GM11168 (cell line): Measurements from ENCODE around the gene SPIB.

ENCODE experiments used
- in situ Hi-C: fragments of 300-500 bp; cut with MboI; formaldehyde crosslinking; loops from one replicate; pipeline ENCODE4 v1.12.0; 2022; ENCODE audit warnings: low sequenced_read_pairs; ENCODE audit not compliant: unreplicated experiment

The SPIB gene

GRCh38 chr19:50417111-50418081 lies 1.3 kb upstream of the SPIB start:
- in situ Hi-C loops: no loop called here

GRCh38 chr19:50419022-50419579 lies 363 bp downstream of the SPIB start:
- in situ Hi-C loops: no loop called here

GRCh38 chr19:50419580-50420035 lies 870 bp downstream of the SPIB start:
- in situ Hi-C loops: no loop called here

DNA sequence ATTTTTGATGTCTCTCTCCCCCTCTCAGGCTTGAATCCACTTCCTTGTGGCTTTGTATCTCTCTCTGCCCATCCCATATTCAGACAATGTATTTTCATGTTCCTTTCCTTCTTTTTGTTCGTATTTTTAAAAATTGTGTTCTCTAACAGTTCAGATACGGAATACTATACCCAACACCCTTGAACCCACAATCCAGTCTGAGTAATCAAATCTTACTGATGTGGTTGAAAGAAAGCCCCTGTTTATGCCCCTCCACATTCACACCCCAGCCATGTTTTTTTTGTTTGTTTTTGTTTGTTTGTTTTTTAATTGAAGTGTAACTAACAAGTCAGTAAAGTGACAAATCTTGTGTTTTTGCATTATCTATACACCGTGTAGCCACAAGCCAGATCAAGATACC lies 1.4 kb downstream of the SPIB start:
- in situ Hi-C loops: no loop called here

- in situ Hi-C loops: no loop called here
These were observed 2.1 kb downstream of the SPIB start for GRCh38 chr19:50420808-50421207.

- in situ Hi-C loops: no loop called here
These were observed 3.9 kb downstream of the SPIB start for GRCh38 chr19:50422397-50423278.

DNA sequence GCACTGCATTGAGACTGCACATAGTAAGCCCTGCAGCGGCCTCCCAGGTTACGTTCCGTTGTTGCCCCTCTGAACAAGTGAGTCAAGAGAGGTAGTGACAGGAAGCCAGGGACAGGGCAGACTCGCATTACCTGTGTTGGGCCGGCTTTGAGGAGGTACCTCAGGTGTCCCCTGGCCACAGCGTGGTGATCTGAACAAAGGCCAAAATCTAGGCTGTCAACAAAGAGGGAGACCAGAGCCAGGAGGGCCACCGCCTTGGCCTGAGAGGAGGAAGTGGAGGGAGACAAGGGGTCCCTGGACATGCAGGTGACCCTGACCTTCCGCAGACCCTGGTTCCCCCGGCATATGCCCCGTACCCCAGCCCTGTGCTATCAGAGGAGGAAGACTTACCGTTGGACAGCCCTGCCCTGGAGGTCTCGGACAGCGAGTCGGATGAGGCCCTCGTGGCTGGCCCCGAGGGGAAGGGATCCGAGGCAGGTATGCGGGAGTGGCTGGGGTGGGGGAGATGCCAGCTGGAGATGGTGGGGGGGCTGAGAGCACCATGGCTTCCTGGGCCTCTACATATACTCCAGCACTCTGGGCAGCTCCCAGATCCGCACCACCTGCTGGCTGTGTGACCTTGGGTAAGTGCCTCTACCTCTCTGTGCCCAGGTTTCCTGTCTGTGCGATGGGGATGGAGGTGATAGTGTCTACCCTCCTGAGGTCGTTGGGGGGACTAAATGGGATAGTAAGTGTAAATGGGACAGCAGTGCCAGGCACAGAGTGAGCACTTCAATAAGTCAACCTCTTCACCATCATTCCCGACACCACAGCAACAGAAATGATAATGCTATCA lies 4.8 kb downstream of the SPIB start:
- in situ Hi-C loops: no loop called here

GRCh38 chr19:50425581-50425980 lies 6.8 kb downstream of the SPIB start:
- in situ Hi-C loops: no loop called here

DNA sequence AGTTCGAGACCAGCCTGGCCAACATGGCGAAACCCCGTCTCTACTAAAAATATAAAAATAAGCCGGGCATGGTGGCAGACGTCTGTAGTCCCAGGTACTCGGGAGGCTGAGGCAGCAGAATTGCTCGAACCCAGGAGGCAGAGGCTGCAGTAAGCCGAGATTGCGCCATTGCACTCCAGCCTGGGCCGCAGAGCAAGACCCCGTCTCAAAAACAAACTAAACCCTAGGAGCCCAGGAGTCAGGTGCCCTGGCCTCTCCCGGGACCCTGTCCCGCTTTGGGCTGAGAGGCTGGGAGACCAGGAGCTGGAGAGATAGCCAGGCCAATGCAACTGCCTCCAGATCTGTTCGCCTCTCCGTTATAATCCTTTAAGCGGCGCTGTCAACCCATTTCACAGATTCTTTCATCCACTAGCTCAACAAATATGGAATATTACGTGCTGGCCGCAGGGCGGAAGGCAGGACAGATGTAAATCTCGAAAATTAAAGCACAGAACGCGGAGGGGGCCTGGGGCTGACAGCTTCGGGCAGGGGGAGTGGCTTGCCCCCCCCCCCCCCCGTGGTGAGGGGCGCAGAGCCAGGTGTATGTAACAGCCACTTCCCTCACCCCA lies 8.7 kb downstream of the SPIB start:
- in situ Hi-C loops: no loop called here

- in situ Hi-C loops: no loop called here
These were observed 9.3 kb downstream of the SPIB start for GRCh38 chr19:50427997-50428425.

DNA sequence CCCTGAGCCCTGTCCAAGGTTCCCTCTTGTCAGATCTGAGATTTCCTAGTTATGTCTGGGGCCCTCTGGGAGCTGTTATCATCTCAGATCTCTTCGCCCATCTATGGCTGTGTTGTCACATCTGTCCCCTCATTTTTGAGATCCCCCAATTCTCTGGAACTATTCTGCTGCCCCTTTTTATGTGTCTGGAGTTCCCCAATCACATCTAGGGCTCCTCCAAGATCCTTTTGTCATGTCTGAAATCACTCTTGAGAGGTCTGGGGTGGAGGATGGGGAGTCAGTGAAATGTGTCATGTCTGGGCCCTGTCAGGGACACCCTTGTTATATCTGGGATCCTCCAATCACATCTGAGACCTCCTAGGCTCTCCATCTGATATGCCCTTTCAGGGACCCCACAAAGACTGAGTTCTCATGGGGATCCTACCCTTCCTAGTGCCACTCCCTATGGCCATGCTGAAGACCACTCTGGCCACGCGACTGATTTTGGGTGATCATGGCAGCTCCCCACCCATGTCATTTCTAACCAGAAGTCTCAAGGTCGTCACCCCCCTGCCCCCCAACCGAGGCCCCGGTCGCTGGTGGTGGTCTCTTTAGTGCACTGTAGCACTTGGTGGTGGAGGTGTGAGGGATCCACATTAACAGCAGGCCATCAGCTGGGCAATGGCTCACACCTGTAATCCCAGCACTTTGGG lies 10.2 kb downstream of the SPIB start:
- in situ Hi-C loops: no loop called here

- in situ Hi-C loops: no loop called here
These were observed 12.2 kb downstream of the SPIB start for GRCh38 chr19:50430888-50431342.

DNA sequence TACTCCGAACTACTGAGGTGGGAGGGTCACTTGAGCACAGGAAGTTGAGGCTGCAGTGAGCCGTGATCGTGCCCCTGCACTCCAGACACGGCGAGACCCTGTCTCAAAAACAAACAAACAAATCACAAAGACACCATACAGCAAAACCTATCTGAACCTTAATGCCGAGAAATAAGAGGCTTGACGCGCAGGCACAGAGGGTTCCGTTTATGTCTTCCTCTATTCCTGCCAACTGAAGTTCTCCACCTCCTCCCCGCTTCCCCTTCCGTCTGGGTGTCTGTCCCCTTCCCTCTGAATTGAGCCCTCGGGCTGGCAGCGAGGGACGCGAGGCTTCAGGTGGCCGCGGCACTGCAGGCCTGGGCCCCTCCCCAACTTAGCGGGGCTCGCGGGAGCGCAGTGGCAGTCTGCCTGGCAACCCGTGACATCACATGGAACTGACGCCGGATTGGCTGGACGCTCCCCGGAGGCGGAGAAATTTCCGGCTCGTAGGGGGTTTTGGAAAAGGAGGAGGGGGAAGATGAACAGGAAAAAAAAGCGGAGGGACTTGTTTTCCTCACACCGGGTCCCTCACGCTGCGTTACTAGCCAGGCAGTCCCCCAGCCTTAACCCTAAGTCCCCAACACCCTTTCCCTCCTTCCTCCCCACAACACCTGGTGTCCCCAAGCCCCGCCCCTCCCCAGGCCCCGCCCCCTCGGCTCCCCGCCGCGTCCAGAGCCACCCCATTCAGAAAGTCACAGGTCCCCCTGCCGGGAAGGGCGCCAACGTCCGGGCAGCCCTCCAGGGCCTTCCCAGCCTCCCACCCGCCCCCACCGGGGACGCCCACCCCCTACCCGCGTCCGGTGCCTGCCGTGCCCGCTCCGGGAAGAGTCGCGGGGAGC lies 12.8 kb downstream of the SPIB start:
- in situ Hi-C loops: no loop called here

DNA sequence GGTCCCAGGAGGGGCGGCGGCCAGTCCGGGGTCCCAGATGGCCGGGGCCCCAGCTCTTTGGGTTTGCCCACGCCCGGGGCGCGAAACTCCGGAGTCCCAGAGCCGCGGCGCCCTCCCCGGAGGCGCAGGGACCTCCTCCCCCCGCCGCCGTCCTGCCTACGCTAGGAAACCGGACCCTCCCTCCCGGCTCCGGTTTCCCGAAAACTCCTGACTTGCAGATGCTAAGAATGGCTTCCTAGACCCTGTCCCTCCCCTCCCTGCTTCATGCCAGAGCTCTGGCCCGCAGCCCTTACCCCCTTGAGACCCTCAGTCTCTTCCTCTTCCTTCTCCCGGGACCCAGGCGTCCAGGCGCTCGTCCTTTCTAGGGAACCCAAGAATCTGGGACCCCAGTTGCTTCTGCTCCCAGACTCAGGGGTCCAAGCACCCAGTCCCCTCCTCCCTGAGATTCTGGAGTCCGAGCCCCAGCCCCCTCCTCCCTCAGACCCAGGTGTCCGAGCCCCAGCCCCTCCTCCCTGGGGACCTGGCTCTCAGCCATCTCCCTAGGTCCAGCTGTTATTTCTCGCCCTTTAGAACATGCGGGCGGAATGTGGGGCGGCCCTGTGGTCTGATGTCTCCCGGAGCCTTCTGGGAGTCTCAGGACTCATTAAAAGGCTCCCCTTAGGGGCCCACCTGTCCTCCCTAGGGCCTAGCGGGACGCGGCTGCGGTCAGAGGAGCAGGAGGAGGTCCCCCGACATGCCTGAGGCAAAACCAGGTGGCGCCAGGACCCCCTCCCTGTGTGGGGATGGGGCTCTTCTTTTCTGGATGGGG lies 13.7 kb downstream of the SPIB start, which contains the start of gene MYBPC2:
Gene MYBPC2 (plus strand): TSS at position 672 of the 808 bp plus-strand sequence. CDS start 62 bp downstream, at position 734.
- in situ Hi-C loops: no loop called here

DNA sequence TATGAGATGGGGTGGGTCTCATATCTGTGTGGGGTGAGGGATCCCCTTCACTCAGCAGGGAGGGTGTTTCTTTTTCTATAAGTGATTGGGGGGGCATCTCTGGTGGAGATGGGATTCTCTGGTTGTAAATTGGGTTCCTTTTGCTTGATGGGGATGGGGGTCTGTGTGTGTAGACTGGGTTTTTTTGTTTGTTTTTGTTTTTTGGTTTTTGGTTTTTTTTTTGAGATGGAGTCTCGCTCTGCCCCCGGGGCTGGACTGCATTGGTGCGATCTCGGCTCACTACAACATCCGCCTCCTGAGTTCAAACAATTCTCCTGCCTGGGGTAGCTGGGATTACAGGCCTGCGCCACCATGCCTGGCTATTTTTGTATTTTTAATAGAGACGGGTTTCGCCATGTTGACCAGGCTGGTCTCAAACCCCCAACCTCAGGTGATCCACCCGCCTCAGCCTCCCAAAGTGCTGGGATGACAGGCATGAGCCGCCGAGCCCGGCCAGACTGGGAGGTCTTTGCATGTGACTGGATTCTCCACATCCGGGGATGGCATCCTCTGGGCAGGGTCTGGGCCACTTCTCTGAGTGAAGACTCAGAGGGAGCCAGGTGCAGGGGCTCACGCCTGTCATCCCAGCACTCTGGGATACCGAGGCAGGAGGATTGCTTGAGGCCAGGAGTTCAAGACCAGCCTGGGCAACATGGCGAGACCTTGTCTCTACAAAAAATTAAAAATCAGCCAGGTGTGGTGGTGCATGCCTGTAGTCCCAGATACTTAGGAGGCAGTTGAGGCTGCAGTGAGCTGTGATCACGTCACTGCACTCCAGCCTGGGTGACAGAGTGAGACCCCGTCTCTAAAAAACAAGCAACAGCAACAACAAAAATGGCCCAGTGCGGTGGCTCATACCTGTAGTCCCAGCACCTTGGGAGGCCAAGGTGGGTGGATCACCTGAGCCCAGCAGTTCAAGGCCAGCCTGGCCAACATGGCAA lies 14.8 kb downstream of the SPIB start:
- in situ Hi-C loops: no loop called here

- in situ Hi-C loops: no loop called here
These were observed 15.8 kb downstream of the SPIB start for GRCh38 chr19:50434525-50434924.
